Fibroblast of skin of right quadriceps (primary cell): Measurements from ENCODE around the gene GIMD1.

Experiments used
- DNase-seq: peaks from one replicate; pipeline ENCODE4 v3.0.0-alpha.2; 2013

Gene GIMD1

DNA sequence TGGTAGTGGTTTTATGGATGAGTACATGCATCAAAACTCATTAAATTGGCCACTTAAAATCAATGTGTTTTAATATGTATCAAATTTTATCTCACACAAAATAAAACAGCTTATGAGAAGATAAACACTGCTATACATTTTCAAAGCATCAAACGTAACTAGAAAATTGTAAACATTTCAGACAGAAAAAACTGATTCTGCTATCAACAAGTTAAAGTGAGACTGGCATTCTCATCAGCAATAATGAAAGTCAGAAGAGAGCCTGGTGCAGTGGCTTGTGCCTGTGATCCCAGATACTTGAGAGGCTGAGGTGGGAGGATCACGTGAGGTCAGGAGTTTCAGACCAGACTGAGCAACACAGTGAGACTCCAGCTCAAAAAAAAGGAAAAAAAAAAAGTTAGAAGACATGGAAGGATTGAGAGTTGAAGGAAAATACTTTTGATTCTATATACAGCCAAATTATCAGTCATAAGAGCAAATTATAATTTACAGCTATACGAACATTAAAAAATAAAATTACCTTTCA, 55.5 kb downstream of the GIMD1 start:
- no peak for DNase-seq

DNA sequence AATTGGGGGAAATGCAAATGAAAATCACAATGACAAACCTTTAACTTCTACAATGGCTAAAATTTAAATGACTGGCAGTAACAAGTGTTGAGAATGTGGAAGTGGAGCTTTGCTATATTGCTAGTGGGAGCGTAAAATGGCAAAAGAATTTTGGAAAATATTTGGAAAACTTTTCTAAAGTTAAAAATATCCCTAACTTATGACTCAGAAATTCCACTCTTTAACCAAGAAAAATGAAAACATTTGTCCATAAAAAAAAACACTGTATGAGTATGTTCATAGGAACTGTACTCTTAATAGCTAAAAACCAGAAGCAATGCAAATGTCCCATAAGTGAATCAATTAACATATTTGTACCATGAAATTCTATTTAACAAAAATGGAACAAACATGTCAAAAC, 56.2 kb downstream of the GIMD1 start:
- DNase-seq, result peak; percentile 78
